ENCODE results near the gene PRDM16.

DNA sequence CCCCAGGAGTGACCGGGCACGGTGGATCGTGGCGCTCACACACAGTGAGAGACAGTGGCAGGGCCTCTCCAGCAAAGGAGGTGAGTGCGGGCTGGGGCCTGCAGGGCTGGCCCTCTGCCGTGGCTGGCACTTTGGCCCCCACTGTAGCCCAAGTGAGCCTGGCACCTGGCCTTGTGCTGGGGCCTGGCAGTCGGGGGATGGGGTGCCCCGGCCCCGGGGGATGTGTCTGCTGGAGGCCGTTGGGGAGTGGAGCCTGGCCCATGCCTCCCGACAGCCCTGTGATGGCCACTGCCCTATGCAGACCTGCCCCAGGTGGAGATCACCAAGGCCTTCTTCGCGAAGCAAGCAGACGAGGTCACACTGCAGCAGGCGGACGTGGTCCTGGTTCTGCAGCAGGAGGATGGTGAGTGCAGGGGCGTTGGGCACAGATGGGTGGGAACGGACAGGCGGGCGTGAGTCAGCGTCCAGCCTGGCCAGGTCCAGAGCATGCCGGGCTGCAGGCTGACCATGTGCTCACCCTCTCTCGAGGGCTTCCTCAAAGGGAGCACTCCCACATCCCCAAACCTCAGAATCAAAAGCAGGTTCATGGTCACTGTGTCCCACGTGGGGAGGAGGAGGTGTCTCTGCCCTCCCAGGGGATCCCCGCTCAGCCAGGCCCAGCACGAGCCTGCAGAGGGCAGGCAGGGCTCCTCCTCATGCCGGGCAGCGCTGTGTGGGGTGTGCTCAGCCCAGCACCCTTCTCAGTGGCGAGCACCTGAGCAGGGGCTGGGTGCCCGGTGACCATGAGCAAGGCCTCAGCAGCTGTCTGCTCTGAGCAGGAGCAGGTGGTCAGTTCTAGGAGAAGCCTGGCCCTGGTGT, 410.7 kb downstream of the PRDM16 start:
- no peak for TF ChIP-seq YY1 (IDR thresholded peaks at IDR 0.05; ENCODE audit: low read depth)
- TF ChIP-seq, protein P1, sequence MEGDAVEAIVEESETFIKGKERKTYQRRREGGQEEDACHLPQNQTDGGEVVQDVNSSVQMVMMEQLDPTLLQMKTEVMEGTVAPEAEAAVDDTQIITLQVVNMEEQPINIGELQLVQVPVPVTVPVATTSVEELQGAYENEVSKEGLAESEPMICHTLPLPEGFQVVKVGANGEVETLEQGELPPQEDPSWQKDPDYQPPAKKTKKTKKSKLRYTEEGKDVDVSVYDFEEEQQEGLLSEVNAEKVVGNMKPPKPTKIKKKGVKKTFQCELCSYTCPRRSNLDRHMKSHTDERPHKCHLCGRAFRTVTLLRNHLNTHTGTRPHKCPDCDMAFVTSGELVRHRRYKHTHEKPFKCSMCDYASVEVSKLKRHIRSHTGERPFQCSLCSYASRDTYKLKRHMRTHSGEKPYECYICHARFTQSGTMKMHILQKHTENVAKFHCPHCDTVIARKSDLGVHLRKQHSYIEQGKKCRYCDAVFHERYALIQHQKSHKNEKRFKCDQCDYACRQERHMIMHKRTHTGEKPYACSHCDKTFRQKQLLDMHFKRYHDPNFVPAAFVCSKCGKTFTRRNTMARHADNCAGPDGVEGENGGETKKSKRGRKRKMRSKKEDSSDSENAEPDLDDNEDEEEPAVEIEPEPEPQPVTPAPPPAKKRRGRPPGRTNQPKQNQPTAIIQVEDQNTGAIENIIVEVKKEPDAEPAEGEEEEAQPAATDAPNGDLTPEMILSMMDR (IDR thresholded peaks at IDR 0.05) = no peak
- no peak for TF ChIP-seq TCF12 (IDR thresholded peaks at IDR 0.05)
- TF ChIP-seq RCOR1 (IDR thresholded peaks at IDR 0.05; ENCODE audit: low read length) = no peak
- no peak for TF ChIP-seq MXI1 (IDR thresholded peaks at IDR 0.05; ENCODE audit: low read depth, low read length)
- TF ChIP-seq, protein P2, sequence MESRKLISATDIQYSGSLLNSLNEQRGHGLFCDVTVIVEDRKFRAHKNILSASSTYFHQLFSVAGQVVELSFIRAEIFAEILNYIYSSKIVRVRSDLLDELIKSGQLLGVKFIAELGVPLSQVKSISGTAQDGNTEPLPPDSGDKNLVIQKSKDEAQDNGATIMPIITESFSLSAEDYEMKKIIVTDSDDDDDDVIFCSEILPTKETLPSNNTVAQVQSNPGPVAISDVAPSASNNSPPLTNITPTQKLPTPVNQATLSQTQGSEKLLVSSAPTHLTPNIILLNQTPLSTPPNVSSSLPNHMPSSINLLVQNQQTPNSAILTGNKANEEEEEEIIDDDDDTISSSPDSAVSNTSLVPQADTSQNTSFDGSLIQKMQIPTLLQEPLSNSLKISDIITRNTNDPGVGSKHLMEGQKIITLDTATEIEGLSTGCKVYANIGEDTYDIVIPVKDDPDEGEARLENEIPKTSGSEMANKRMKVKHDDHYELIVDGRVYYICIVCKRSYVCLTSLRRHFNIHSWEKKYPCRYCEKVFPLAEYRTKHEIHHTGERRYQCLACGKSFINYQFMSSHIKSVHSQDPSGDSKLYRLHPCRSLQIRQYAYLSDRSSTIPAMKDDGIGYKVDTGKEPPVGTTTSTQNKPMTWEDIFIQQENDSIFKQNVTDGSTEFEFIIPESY (IDR thresholded peaks at IDR 0.05; ENCODE audit: borderline replicate concordance, low read depth) = no peak
- TF ChIP-seq, protein P3, sequence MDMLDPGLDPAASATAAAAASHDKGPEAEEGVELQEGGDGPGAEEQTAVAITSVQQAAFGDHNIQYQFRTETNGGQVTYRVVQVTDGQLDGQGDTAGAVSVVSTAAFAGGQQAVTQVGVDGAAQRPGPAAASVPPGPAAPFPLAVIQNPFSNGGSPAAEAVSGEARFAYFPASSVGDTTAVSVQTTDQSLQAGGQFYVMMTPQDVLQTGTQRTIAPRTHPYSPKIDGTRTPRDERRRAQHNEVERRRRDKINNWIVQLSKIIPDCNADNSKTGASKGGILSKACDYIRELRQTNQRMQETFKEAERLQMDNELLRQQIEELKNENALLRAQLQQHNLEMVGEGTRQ (IDR thresholded peaks at IDR 0.05; ENCODE audit: borderline replicate concordance, low read depth, low read length) = no peak
- no peak for TF ChIP-seq SMC3 (IDR thresholded peaks at IDR 0.05; ENCODE audit: low read depth, low read length)
- TF ChIP-seq POLR2AphosphoS5 (IDR thresholded peaks at IDR 0.05; ENCODE audit: low read depth, low read length) = no peak
- no peak for TF ChIP-seq GABPA (IDR thresholded peaks at IDR 0.05; ENCODE audit: low read depth)
- no peak for TF ChIP-seq EP300 (IDR thresholded peaks at IDR 0.05; ENCODE audit: borderline replicate concordance in 1 of 2, low read depth in 1 of 2, low read length in 1 of 2)

All from SK-N-SH (cell line).